ENCODE results near the gene AMOT. TPM values are rescaled to one million over a fixed set of nuclear protein-coding genes. Genes with fewer than 3 reads are reported as not detected.

The AMOT gene
- total and polyA plus RNA-seq, 4 donors = 1.1 to 2.6 (median 1.9) TPM

- TF ChIP-seq HNF4A (conservative IDR thresholded peaks at IDR 0.05) (no peak), SP1 (IDR thresholded peaks at IDR 0.05) (no peak), GABPA (IDR thresholded peaks at IDR 0.05 in 1 of 2, conservative IDR thresholded peaks at IDR 0.05 in 1 of 2) (no peak), NR2F2 (IDR thresholded peaks at IDR 0.05) (no peak)
- TF ChIP-seq, protein P1, sequence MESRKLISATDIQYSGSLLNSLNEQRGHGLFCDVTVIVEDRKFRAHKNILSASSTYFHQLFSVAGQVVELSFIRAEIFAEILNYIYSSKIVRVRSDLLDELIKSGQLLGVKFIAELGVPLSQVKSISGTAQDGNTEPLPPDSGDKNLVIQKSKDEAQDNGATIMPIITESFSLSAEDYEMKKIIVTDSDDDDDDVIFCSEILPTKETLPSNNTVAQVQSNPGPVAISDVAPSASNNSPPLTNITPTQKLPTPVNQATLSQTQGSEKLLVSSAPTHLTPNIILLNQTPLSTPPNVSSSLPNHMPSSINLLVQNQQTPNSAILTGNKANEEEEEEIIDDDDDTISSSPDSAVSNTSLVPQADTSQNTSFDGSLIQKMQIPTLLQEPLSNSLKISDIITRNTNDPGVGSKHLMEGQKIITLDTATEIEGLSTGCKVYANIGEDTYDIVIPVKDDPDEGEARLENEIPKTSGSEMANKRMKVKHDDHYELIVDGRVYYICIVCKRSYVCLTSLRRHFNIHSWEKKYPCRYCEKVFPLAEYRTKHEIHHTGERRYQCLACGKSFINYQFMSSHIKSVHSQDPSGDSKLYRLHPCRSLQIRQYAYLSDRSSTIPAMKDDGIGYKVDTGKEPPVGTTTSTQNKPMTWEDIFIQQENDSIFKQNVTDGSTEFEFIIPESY (IDR thresholded peaks at IDR 0.05) = no peak
- peaks cover 0 to 8% (median 6%) of the 10 kb centered on the region in 4 donors for H3K4me1 ChIP-seq (ENCODE audit: control insufficient read depth in 4 of 4, insufficient read depth in 4 of 4, low read length in 3 of 4)
- H3K27me3 ChIP-seq (ENCODE audit: control insufficient read depth in 4 of 4, insufficient read depth in 4 of 4, low read length in 3 of 4) = no peaks in the 10 kb centered on the region
- 85% methylated on average over 8 of the region's 8 CpGs for WGBS
- H3K9ac ChIP-seq (ENCODE audit: low read depth in 1 of 2, low read length in 2 of 2) = no peak overlapping the region
- no peak overlapping the region for H3K4me3 ChIP-seq (ENCODE audit: low read depth in 1 of 3, low read length in 3 of 3)
- no peak overlapping the region for H3K27ac ChIP-seq (ENCODE audit: low read depth in 1 of 2, low read length in 2 of 2)
- no peaks in the 10 kb centered on the region for H3K9me3 ChIP-seq (ENCODE audit: control insufficient read depth in 4 of 4, low read length in 3 of 4)
- H3K36me3 ChIP-seq (ENCODE audit: control insufficient read depth in 4 of 4, insufficient read depth in 3 of 4, low read depth in 1 of 4, low read length in 3 of 4) = no peaks in the 10 kb centered on the region
- no peak for DNase-seq (ENCODE audit: low spot score)
These were observed 6.4 kb downstream of the AMOT start for GRCh38 chrX:112834031-112834845.

DNA sequence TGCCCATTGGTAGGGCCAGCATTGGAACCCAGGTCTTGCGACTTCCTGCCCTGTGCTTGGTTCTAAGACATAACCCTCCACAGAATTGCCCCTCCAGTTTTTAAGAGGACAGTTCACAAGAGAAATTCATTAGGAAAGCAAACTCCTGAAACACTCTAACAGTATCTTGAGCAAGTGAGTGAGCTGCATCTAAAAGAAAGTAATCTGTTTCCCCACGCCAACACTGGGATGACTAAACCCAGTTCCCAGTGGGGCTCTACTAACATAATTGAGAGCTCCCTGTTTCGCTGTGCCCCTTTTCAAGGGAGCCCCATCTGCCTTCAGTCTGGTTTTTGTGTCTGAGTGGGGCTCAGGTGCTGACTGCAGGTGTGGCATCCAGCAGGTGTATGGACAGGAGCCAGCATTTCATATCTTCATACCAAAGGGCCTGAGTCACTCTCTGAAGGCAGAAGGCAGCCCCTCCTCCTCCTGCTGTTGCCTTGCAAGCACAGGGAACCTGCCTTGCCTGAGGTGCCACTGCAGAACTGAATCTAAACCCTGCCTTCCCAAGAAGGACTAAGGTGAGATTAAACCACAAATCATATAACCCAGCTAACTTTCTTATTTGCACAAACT is 8.0 kb downstream of the AMOT start:
- TF ChIP-seq, protein P2, sequence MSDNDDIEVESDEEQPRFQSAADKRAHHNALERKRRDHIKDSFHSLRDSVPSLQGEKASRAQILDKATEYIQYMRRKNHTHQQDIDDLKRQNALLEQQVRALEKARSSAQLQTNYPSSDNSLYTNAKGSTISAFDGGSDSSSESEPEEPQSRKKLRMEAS (IDR thresholded peaks at IDR 0.05) = no peak
- TF ChIP-seq, protein P3, sequence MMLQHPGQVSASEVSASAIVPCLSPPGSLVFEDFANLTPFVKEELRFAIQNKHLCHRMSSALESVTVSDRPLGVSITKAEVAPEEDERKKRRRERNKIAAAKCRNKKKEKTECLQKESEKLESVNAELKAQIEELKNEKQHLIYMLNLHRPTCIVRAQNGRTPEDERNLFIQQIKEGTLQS (IDR thresholded peaks at IDR 0.05) = no peak
- TF ChIP-seq CTCF (IDR thresholded peaks at IDR 0.05; ENCODE audit: low read depth, low read length, missing input control) = no peak
- H3K27ac ChIP-seq (ENCODE audit: low read depth in 1 of 2, low read length in 2 of 2) = no peak overlapping the region
- no peaks in the 10 kb centered on the region for H3K27me3 ChIP-seq (ENCODE audit: control insufficient read depth in 4 of 4, insufficient read depth in 4 of 4, low read length in 3 of 4)
- 87% methylated on average over 3 of the region's 3 CpGs for WGBS
- no peak overlapping the region for H3K9ac ChIP-seq (ENCODE audit: low read depth in 1 of 2, low read length in 2 of 2)
- H3K9me3 ChIP-seq (ENCODE audit: control insufficient read depth in 4 of 4, low read length in 3 of 4) = no peaks in the 10 kb centered on the region
- no peak overlapping the region for H3K4me3 ChIP-seq (ENCODE audit: low read depth in 1 of 3, low read length in 3 of 3)
- H3K36me3 ChIP-seq (ENCODE audit: control insufficient read depth in 4 of 4, insufficient read depth in 3 of 4, low read depth in 1 of 4, low read length in 3 of 4) = no peaks in the 10 kb centered on the region
- peaks cover 0 to 5% (median under 1%) of the 10 kb centered on the region in 4 donors for H3K4me1 ChIP-seq (ENCODE audit: control insufficient read depth in 4 of 4, insufficient read depth in 4 of 4, low read length in 3 of 4)
- DNase-seq (ENCODE audit: low spot score) = no peak

- Histone ChIP-seq H3K9me3 (ENCODE audit: control insufficient read depth in 4 of 4, low read length in 3 of 4) (no peaks in the 10 kb centered on the region), H3K4me3 (ENCODE audit: low read depth in 1 of 3, low read length in 3 of 3) (no peak overlapping the region), H3K27ac (ENCODE audit: low read depth in 1 of 2, low read length in 2 of 2) (no peak overlapping the region), H3K4me1 (ENCODE audit: control insufficient read depth in 4 of 4, insufficient read depth in 4 of 4, low read length in 3 of 4) (peaks cover 0 to 5% (median 0%) of the 10 kb centered on the region in 4 donors), H3K36me3 (ENCODE audit: control insufficient read depth in 4 of 4, insufficient read depth in 3 of 4, low read depth in 1 of 4, low read length in 3 of 4) (no peaks in the 10 kb centered on the region), H3K27me3 (ENCODE audit: control insufficient read depth in 4 of 4, insufficient read depth in 4 of 4, low read length in 3 of 4) (no peaks in the 10 kb centered on the region), H3K9ac (ENCODE audit: low read depth in 1 of 2, low read length in 2 of 2) (no peak overlapping the region)
- 75% methylated on average over 3 of the region's 3 CpGs for WGBS
- no peak for DNase-seq (ENCODE audit: low spot score)
- TF ChIP-seq TAF1 (conservative IDR thresholded peaks at IDR 0.05) (no peak), RAD21 (IDR thresholded peaks at IDR 0.05) (no peak), REST (IDR thresholded peaks at IDR 0.05) (no peak), GABPA (IDR thresholded peaks at IDR 0.05 in 1 of 2, conservative IDR thresholded peaks at IDR 0.05 in 1 of 2) (no peak), EGR1 (IDR thresholded peaks at IDR 0.05; ENCODE audit: low read depth in 2 of 2) (no peak), FOXA2 (IDR thresholded peaks at IDR 0.05) (no peak), FOXA1 (IDR thresholded peaks at IDR 0.05) (no peak), JUND (IDR thresholded peaks at IDR 0.05) (no peak), HNF4G (IDR thresholded peaks at IDR 0.05) (no peak), NR2F2 (IDR thresholded peaks at IDR 0.05) (no peak)
- TF ChIP-seq, protein P3 (IDR thresholded peaks at IDR 0.05) = no peak
These were observed 10.1 kb downstream of the AMOT start for GRCh38 chrX:112830540-112830939.

All from liver (tissue), 9 donors.